Muscle layer of duodenum (tissue), 2 donors: ENCODE data around the gene WNT7B.

Experiments
- H3K27ac ChIP-seq: one replicate; pipeline ENCODE4 v1.7.0; 2013; ENCODE audit warnings: mild to moderate bottlenecking, low read length
- H3K27me3 ChIP-seq: one replicate; pipeline ENCODE4 v1.7.0; 2013; ENCODE audit warnings: low read depth, mild to moderate bottlenecking, control low read depth, low read length
- H3K36me3 ChIP-seq, 2 donors: one replicate each; pipeline ENCODE4 v1.7.0; 2013; ENCODE audit warnings: low read length in 2 of 2, control low read depth in 1 of 2, mild to moderate bottlenecking in 1 of 2; ENCODE audit not compliant: insufficient read depth in 2 of 2, control insufficient read depth in 1 of 2
- H3K4me1 ChIP-seq, 2 donors: one replicate each; pipeline ENCODE4 v1.7.0; 2013; ENCODE audit warnings: low read length in 2 of 2, mild to moderate bottlenecking in 2 of 2, control low read depth in 1 of 2, moderate library complexity in 1 of 2; ENCODE audit not compliant: insufficient read depth in 2 of 2, control insufficient read depth in 1 of 2
- H3K4me3 ChIP-seq, 2 donors: one replicate each; pipeline ENCODE4 v1.7.0; 2013; ENCODE audit warnings: low read length in 2 of 2, low read depth in 1 of 2, mild to moderate bottlenecking in 1 of 2
- H3K9me3 ChIP-seq, 2 donors: one replicate each; pipeline ENCODE4 v1.7.0; 2013; ENCODE audit warnings: low read length in 2 of 2, control low read depth in 1 of 2, mild to moderate bottlenecking in 1 of 2; ENCODE audit not compliant: control insufficient read depth in 1 of 2
- donor health status: healthy.

WNT7B gene

GRCh38 chr22:45968003-45968650 is 8.8 kb downstream of the WNT7B start:
- Histone ChIP-seq H3K4me1 (peaks cover 0 to 14% of the 10 kb centered on the region in 2 donors), H3K36me3 (no peaks in the 10 kb centered on the region), H3K4me3 (no peak overlapping the region), H3K27me3 (peaks cover 28% of the 10 kb centered on the region), H3K9me3 (no peaks in the 10 kb centered on the region), H3K27ac (no peak overlapping the region)

GRCh38 chr22:45966895-45967365 is 10.0 kb downstream of the WNT7B start:
- H3K4me3 ChIP-seq = no peak overlapping the region
- H3K27ac ChIP-seq = no peak overlapping the region
- H3K27me3 ChIP-seq = peaks cover 20% of the 10 kb centered on the region
- H3K4me1 ChIP-seq = peaks cover 0 to 14% of the 10 kb centered on the region in 2 donors
- no peaks in the 10 kb centered on the region for H3K9me3 ChIP-seq
- H3K36me3 ChIP-seq = no peaks in the 10 kb centered on the region

- Histone ChIP-seq H3K27ac (no peak overlapping the region), H3K4me3 (no peak overlapping the region), H3K27me3 (peaks cover 17% of the 10 kb centered on the region), H3K9me3 (no peaks in the 10 kb centered on the region), H3K4me1 (peaks cover 0 to 10% of the 10 kb centered on the region in 2 donors), H3K36me3 (no peaks in the 10 kb centered on the region)
Measured at GRCh38 chr22:45966320-45966894, 10.6 kb downstream of the WNT7B start.

GRCh38 chr22:45965563-45965962 is 11.4 kb downstream of the WNT7B start:
- no peak overlapping the region for H3K27ac ChIP-seq
- no peak overlapping the region for H3K4me3 ChIP-seq
- no peaks in the 10 kb centered on the region for H3K9me3 ChIP-seq
- peaks cover 0 to 2% of the 10 kb centered on the region in 2 donors for H3K4me1 ChIP-seq
- no peaks in the 10 kb centered on the region for H3K36me3 ChIP-seq
- peaks cover 10% of the 10 kb centered on the region for H3K27me3 ChIP-seq

- no peak overlapping the region for H3K4me3 ChIP-seq
- H3K27ac ChIP-seq = no peak overlapping the region
- H3K36me3 ChIP-seq = no peaks in the 10 kb centered on the region
- peaks cover 5% of the 10 kb centered on the region for H3K27me3 ChIP-seq
- H3K4me1 ChIP-seq = no peaks in the 10 kb centered on the region
- H3K9me3 ChIP-seq = no peaks in the 10 kb centered on the region
Measured at GRCh38 chr22:45964926-45965527, 11.9 kb downstream of the WNT7B start.

GRCh38 chr22:45964372-45964771 is 12.6 kb downstream of the WNT7B start:
- Histone ChIP-seq H3K4me1 (no peaks in the 10 kb centered on the region), H3K9me3 (no peaks in the 10 kb centered on the region), H3K4me3 (no peak overlapping the region), H3K27ac (no peak overlapping the region), H3K36me3 (no peaks in the 10 kb centered on the region), H3K27me3 (no peaks in the 10 kb centered on the region)

GRCh38 chr22:45963821-45964220 is 13.1 kb downstream of the WNT7B start:
- H3K27ac ChIP-seq = no peak overlapping the region
- H3K9me3 ChIP-seq = no peaks in the 10 kb centered on the region
- H3K27me3 ChIP-seq = no peaks in the 10 kb centered on the region
- no peaks in the 10 kb centered on the region for H3K4me1 ChIP-seq
- no peak overlapping the region for H3K4me3 ChIP-seq
- no peaks in the 10 kb centered on the region for H3K36me3 ChIP-seq

GRCh38 chr22:45962756-45963324 is 14.1 kb downstream of the WNT7B start:
- no peak overlapping the region for H3K4me3 ChIP-seq
- H3K4me1 ChIP-seq = no peaks in the 10 kb centered on the region
- no peaks in the 10 kb centered on the region for H3K36me3 ChIP-seq
- H3K9me3 ChIP-seq = no peaks in the 10 kb centered on the region
- no peaks in the 10 kb centered on the region for H3K27me3 ChIP-seq
- no peak overlapping the region for H3K27ac ChIP-seq

GRCh38 chr22:45962434-45962718 is 14.6 kb downstream of the WNT7B start:
- Histone ChIP-seq H3K36me3 (no peaks in the 10 kb centered on the region), H3K4me1 (no peaks in the 10 kb centered on the region), H3K4me3 (no peak overlapping the region), H3K27ac (no peak overlapping the region), H3K9me3 (no peaks in the 10 kb centered on the region), H3K27me3 (no peaks in the 10 kb centered on the region)

GRCh38 chr22:45961679-45962433 is 15.1 kb downstream of the WNT7B start:
- Histone ChIP-seq H3K4me3 (no peak overlapping the region), H3K36me3 (no peaks in the 10 kb centered on the region), H3K27ac (no peak overlapping the region), H3K27me3 (no peaks in the 10 kb centered on the region), H3K4me1 (no peaks in the 10 kb centered on the region), H3K9me3 (no peaks in the 10 kb centered on the region)
